SK-N-SH (cell line): ENCODE data around the gene NPAT. TPM values are rescaled to one million over a fixed set of nuclear protein-coding genes. Genes with fewer than 3 reads are reported as not detected.

Experiments used
- CTCF ChIA-PET: fragments of 300-600, 350-600 bp; formaldehyde crosslinking; extraction: SDS; loops from one replicate; lab custom pipeline; 2021; lab: Yijun Ruan, JAX
- POLR2A ChIA-PET: fragments of 350-600 bp; sonication (Branson Sonifier 250); formaldehyde crosslinking; extraction: SDS; loops from one replicate; lab custom pipeline; 2020; ENCODE audit warnings: antibody characterized with exemption, inconsistent platforms; lab: Yijun Ruan, JAX
- DNase-seq: peaks from one replicate; pipeline ENCODE4 v3.0.0; 2012
- H2AFZ ChIP-seq: fragments of 200-600 bp; sonication (generic); 2 replicates; pipeline ENCODE4 v1.8.1; 2016; ENCODE audit warnings: antibody characterized with exemption, mild to moderate bottlenecking, low read depth
- H3F3A ChIP-seq: fragments of 200-600 bp; sonication (generic); replicated peaks from 2 replicates; pipeline ENCODE3; 2016; ENCODE audit warnings: antibody characterized with exemption, mild to moderate bottlenecking; ENCODE audit not compliant: insufficient read depth
- H3K27ac ChIP-seq, 2 experiments: fragments of 200-500 bp in 1 of 2; fragments of 200-600 bp in 1 of 2; sonication (Bioruptor generic) in 1 of 2; sonication (generic), shearing (Covaris generic) in 1 of 2; 2 replicates each; pipeline versions ENCODE4 v1.5.1 to v1.6.1; 2014 to 2016; ENCODE audit warnings: low read depth in 2 of 2, inconsistent platforms in 1 of 2, low read length in 1 of 2, mild to moderate bottlenecking in 1 of 2, mixed read lengths in 1 of 2
- H3K27me3 ChIP-seq: fragments of 200-600 bp; sonication (generic), shearing (Covaris generic); 2 replicates; pipeline ENCODE4 v1.6.1; 2016; ENCODE audit warnings: mixed run types; ENCODE audit not compliant: insufficient read depth
- H3K36me3 ChIP-seq, 2 experiments: fragments of 200-500 bp in 1 of 2; fragments of 200-600 bp in 1 of 2; sonication (Bioruptor generic) in 1 of 2; sonication (generic) in 1 of 2; replicated peaks in 1 of 2; 2 replicates each; pipeline versions ENCODE3 to v1.5.1; 2014 to 2016; ENCODE audit warnings: low read length in 1 of 2, mild to moderate bottlenecking in 1 of 2; ENCODE audit not compliant: insufficient read depth in 2 of 2, control insufficient read depth in 1 of 2
- H3K4me1 ChIP-seq, 2 experiments: fragments of 200-500 bp in 1 of 2; fragments of 200-600 bp in 1 of 2; sonication (Bioruptor generic) in 1 of 2; sonication (generic), shearing (Covaris generic) in 1 of 2; 2 replicates each; pipeline versions ENCODE4 v1.5.1 to v1.6.1; 2014 to 2016; ENCODE audit warnings: low read depth in 1 of 2, low read length in 1 of 2, mixed run types in 1 of 2; ENCODE audit not compliant: insufficient read depth in 2 of 2, control insufficient read depth in 1 of 2
- H3K4me2 ChIP-seq: fragments of 200-600 bp; sonication (generic), shearing (Covaris generic); 2 replicates; pipeline ENCODE4 v1.6.1; 2017; ENCODE audit warnings: mixed run types
- H3K4me3 ChIP-seq, 2 experiments: fragments of 200-500 bp in 1 of 2; fragments of 200-600 bp in 1 of 2; sonication (Bioruptor generic) in 1 of 2; sonication (generic), shearing (Covaris generic) in 1 of 2; 2 replicates each; pipeline versions ENCODE4 v1.5.1 to v1.8.1; 2014 to 2016; ENCODE audit warnings: low read depth in 2 of 2, inconsistent platforms in 1 of 2, low read length in 1 of 2, mild to moderate bottlenecking in 1 of 2, mixed read lengths in 1 of 2, moderate library complexity in 1 of 2
- H3K79me2 ChIP-seq: fragments of 200-600 bp; sonication (generic); 2 replicates; pipeline ENCODE4 v1.8.1; 2017; ENCODE audit warnings: mild to moderate bottlenecking; ENCODE audit not compliant: insufficient read depth
- H3K9ac ChIP-seq: fragments of 200-600 bp; sonication (generic); 2 replicates; pipeline ENCODE4 v1.6.1; 2017; ENCODE audit warnings: mixed run types
- H3K9me2 ChIP-seq: fragments of 200-600 bp; sonication (generic); 2 replicates; pipeline ENCODE4 v1.6.1; 2017; ENCODE audit warnings: mixed run types
- H3K9me3 ChIP-seq: fragments of 200-600 bp; sonication (generic); 2 replicates; pipeline ENCODE4 v1.6.1; 2017; ENCODE audit warnings: mixed run types, mild to moderate bottlenecking, moderate library complexity
- H4K20me1 ChIP-seq: fragments of 200-600 bp; sonication (generic); 2 replicates; pipeline ENCODE4 v1.6.1; 2017; ENCODE audit warnings: mild to moderate bottlenecking, mixed run types; ENCODE audit not compliant: insufficient read depth
- EP300 ChIP-seq, 2 experiments: IDR thresholded peaks; 2 replicates each; pipeline versions ENCODE4 v1.4.0 to v1.6.1; 2012; ENCODE audit warnings: borderline replicate concordance in 1 of 2, low read depth in 1 of 2, low read length in 1 of 2
- EZH2phosphoT487 ChIP-seq: fragments of 200-600 bp; sonication (generic); IDR thresholded peaks from 2 replicates; pipeline ENCODE4 v1.6.1; 2017; ENCODE audit warnings: low read depth, mixed run types, mild to moderate bottlenecking, antibody characterized with exemption, moderate library complexity, borderline replicate concordance
- FOXJ3 ChIP-seq: sonication (generic); formaldehyde crosslinking; IDR thresholded peaks from 2 replicates; pipeline ENCODE4 v1.5.1; 2020; ENCODE audit warnings: mild to moderate bottlenecking, missing genetic modification reagents
- FOXM1 ChIP-seq: IDR thresholded peaks from 2 replicates; pipeline ENCODE4 v1.4.0; 2012; ENCODE audit warnings: low read depth, mild to moderate bottlenecking
- GATA2 ChIP-seq: sonication (generic); formaldehyde crosslinking; IDR thresholded peaks from 2 replicates; pipeline ENCODE4 v1.5.0; 2020; ENCODE audit warnings: mild to moderate bottlenecking, missing genetic modification reagents
- JUND ChIP-seq: IDR thresholded peaks from 2 replicates; pipeline ENCODE4 v1.4.0; 2012
- MXI1 ChIP-seq: IDR thresholded peaks from 2 replicates; pipeline ENCODE4 v1.6.1; 2012; ENCODE audit warnings: mild to moderate bottlenecking, low read depth, low read length, improper control_type of control experiment
- NFIC ChIP-seq: IDR thresholded peaks from 2 replicates; pipeline ENCODE4 v1.4.0; 2012; ENCODE audit warnings: borderline replicate concordance
- RFX5 ChIP-seq: IDR thresholded peaks from 2 replicates; pipeline ENCODE4 v1.6.1; 2012; ENCODE audit warnings: mild to moderate bottlenecking, improper control_type of control experiment, low read length
- SIN3A ChIP-seq: IDR thresholded peaks from 2 replicates; pipeline ENCODE4 v1.6.1; 2012; ENCODE audit warnings: low read depth, mild to moderate bottlenecking, low read length, moderate library complexity, borderline replicate concordance
- SMC3 ChIP-seq: IDR thresholded peaks from 2 replicates; pipeline ENCODE4 v1.6.1; 2012; ENCODE audit warnings: low read depth, low read length, improper control_type of control experiment
- TCF12 ChIP-seq: IDR thresholded peaks from 2 replicates; pipeline ENCODE4 v1.4.0; 2012
- YY1 ChIP-seq: IDR thresholded peaks from 2 replicates; pipeline ENCODE4 v1.4.0; 2012; ENCODE audit warnings: low read depth, mild to moderate bottlenecking
- WGBS: methylation state at CpG from one replicate; pipeline ENCODE4 v1.1.6; 2017; ENCODE audit warnings: low lambda C conversion rate; 5-methylcytosine and 5-hydroxymethylcytosine counted together
- polyA plus RNA-seq, 3 experiments: library from polyadenylated mRNA; depleted of rRNA; stranded (reverse); fragments of >200 nt; gene quantifications; 2 replicates each; pipeline ENCODE4 v1.2.3, GENCODE V29; 2012
- TF ChIP-seq, protein P1 (sequence below): fragments of 200-600 bp; sonication (generic); IDR thresholded peaks from 2 replicates; pipeline ENCODE4 v1.6.1; 2017; ENCODE audit warnings: antibody characterized with exemption, mild to moderate bottlenecking, moderate library complexity
- TF ChIP-seq, protein P2 (sequence below): IDR thresholded peaks from 2 replicates; pipeline ENCODE4; 2012
- TF ChIP-seq, protein P3 (sequence below): fragments of 150-350 bp; IDR thresholded peaks from 2 replicates; pipeline ENCODE4 v1.6.1; 2016; ENCODE audit warnings: mild to moderate bottlenecking, low read depth, low read length
- TF ChIP-seq, protein P4 (sequence below): IDR thresholded peaks from 2 replicates; pipeline ENCODE4 v1.4.0; 2012; ENCODE audit warnings: low read depth, borderline replicate concordance

The NPAT gene
- polyA plus RNA-seq, 1 of the 3 experiments (the other 2 are of a cell fraction) = 2.1 TPM

DNA sequence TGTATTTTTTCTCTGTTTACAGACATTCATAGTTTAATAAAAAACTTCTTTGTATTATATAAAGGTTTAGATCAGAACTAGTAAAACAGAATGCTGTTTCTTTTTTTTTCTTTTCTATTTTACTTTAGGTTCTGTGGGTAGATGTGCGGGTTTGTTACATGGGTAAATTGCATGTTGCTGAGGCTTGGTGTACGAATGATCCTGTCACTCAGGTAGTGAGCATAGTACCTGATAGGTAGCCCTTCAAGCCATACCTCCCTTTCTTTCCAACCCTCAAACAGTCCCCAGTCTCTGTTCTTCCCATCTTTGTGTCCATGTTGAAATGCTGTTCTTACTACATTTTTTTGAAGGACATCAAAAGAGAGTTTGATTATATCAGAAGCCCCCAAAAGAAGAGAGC lies 3.6 kb upstream of the NPAT start:
- no peak for DNase-seq
- 95% methylated on average over 2 of the region's 2 CpGs for WGBS
- no peak overlapping the region for H3K9ac ChIP-seq
- peaks cover 57% of the 10 kb centered on the region for H3K79me2 ChIP-seq
- H2AFZ ChIP-seq = no peak overlapping the region
- no peaks in the 10 kb centered on the region for H4K20me1 ChIP-seq
- ChIA-PET CTCF (interaction anchor here (2.1 kb wide), 1 partner anchor 13 kb away, joined by 4 read pairs; no protein-coding TSS in a partner anchor), POLR2A (no interaction called here)
- no peaks in the 10 kb centered on the region for H3K27me3 ChIP-seq
- H3K27ac ChIP-seq = no peak overlapping the region
- H3K36me3 ChIP-seq = peaks cover 24 to 36% of the 10 kb centered on the region in 2 experiments
- no peaks in the 10 kb centered on the region for H3K9me3 ChIP-seq
- H3K4me3 ChIP-seq = no peak overlapping the region
- H3K4me1 ChIP-seq = peaks cover 10 to 25% of the 10 kb centered on the region in 2 experiments; a peak in 3 of 4 replicates
- no peak overlapping the region for H3K4me2 ChIP-seq
- TF ChIP-seq FOXJ3 (CRISPR knock-in tag) = no peak
- TF ChIP-seq, protein P1, sequence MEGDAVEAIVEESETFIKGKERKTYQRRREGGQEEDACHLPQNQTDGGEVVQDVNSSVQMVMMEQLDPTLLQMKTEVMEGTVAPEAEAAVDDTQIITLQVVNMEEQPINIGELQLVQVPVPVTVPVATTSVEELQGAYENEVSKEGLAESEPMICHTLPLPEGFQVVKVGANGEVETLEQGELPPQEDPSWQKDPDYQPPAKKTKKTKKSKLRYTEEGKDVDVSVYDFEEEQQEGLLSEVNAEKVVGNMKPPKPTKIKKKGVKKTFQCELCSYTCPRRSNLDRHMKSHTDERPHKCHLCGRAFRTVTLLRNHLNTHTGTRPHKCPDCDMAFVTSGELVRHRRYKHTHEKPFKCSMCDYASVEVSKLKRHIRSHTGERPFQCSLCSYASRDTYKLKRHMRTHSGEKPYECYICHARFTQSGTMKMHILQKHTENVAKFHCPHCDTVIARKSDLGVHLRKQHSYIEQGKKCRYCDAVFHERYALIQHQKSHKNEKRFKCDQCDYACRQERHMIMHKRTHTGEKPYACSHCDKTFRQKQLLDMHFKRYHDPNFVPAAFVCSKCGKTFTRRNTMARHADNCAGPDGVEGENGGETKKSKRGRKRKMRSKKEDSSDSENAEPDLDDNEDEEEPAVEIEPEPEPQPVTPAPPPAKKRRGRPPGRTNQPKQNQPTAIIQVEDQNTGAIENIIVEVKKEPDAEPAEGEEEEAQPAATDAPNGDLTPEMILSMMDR = no peak
- TF ChIP-seq EP300 (IDR thresholded peaks at IDR 0.05; ENCODE audit: borderline replicate concordance in 1 of 2, low read depth in 1 of 2, low read length in 1 of 2) = no peak
- TF ChIP-seq, protein P2, sequence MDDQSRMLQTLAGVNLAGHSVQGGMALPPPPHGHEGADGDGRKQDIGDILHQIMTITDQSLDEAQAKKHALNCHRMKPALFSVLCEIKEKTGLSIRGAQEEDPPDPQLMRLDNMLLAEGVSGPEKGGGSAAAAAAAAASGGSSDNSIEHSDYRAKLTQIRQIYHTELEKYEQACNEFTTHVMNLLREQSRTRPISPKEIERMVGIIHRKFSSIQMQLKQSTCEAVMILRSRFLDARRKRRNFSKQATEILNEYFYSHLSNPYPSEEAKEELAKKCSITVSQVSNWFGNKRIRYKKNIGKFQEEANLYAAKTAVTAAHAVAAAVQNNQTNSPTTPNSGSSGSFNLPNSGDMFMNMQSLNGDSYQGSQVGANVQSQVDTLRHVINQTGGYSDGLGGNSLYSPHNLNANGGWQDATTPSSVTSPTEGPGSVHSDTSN = no peak
- no peak for TF ChIP-seq EZH2phosphoT487
- TF ChIP-seq, protein P3, sequence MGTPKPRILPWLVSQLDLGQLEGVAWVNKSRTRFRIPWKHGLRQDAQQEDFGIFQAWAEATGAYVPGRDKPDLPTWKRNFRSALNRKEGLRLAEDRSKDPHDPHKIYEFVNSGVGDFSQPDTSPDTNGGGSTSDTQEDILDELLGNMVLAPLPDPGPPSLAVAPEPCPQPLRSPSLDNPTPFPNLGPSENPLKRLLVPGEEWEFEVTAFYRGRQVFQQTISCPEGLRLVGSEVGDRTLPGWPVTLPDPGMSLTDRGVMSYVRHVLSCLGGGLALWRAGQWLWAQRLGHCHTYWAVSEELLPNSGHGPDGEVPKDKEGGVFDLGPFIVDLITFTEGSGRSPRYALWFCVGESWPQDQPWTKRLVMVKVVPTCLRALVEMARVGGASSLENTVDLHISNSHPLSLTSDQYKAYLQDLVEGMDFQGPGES = no peak
- TF ChIP-seq NFIC = no peak
- TF ChIP-seq FOXM1 = no peak
- no peak for TF ChIP-seq GATA2 (CRISPR knock-in tag)
- TF ChIP-seq SMC3 = no peak
- TF ChIP-seq, protein P4, sequence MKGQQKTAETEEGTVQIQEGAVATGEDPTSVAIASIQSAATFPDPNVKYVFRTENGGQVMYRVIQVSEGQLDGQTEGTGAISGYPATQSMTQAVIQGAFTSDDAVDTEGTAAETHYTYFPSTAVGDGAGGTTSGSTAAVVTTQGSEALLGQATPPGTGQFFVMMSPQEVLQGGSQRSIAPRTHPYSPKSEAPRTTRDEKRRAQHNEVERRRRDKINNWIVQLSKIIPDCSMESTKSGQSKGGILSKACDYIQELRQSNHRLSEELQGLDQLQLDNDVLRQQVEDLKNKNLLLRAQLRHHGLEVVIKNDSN = no peak
- no peak for TF ChIP-seq SIN3A
- TF ChIP-seq JUND = no peak
- TF ChIP-seq MXI1 = no peak
- TF ChIP-seq RFX5 = no peak
- TF ChIP-seq YY1 = no peak
- no peak for TF ChIP-seq TCF12
- no peaks in the 10 kb centered on the region for H3K9me2 ChIP-seq
- peaks cover 12% of the 10 kb centered on the region for H3F3A ChIP-seq
